ENCODE data around the gene FBXO24.

FBXO24 gene

GRCh38 chr7:100555701-100556100, 30.4 kb upstream of the FBXO24 start:
- Histone ChIP-seq H3K4me2 (ENCODE audit: low read length) (no peak overlapping the region), H3F3A (ENCODE audit: insufficient read depth, low read length) (no peaks in the 10 kb centered on the region), H3K79me2 (ENCODE audit: insufficient read depth, low read length) (no peaks in the 10 kb centered on the region), H3K27me3 (ENCODE audit: insufficient read depth, low read length) (no peaks in the 10 kb centered on the region), H3K4me3 (ENCODE audit: low read depth, low read length, poor library complexity, severe bottlenecking) (no peak overlapping the region), H3K9me2 (ENCODE audit: low read depth, low read length) (no peaks in the 10 kb centered on the region), H2AFZ (ENCODE audit: low read length) (no peak overlapping the region), H3K9ac (ENCODE audit: low read length) (no peak overlapping the region), H4K20me1 (ENCODE audit: insufficient read depth, low read length) (no peaks in the 10 kb centered on the region), H3K27ac (ENCODE audit: low read depth, low read length, poor library complexity, severe bottlenecking) (no peak overlapping the region), H3K9me3 (ENCODE audit: low read length) (no peaks in the 10 kb centered on the region), H3K4me1 (ENCODE audit: insufficient read depth, low read length, severe bottlenecking) (no peaks in the 10 kb centered on the region), H3K36me3 (ENCODE audit: insufficient read depth, low read length) (peaks cover 4% of the 10 kb centered on the region)
- no peak for TF ChIP-seq CTCF (IDR thresholded peaks at IDR 0.05; ENCODE audit: low read length)
- TF ChIP-seq EZH2 (IDR thresholded peaks at IDR 0.05; ENCODE audit: borderline replicate concordance, low read length): no peak

GRCh38 chr7:100556541-100556940, 29.6 kb upstream of the FBXO24 start:
- TF ChIP-seq EZH2 (IDR thresholded peaks at IDR 0.05; ENCODE audit: borderline replicate concordance, low read length) (no peak), CTCF (IDR thresholded peaks at IDR 0.05; ENCODE audit: low read length) (no peak)

GRCh38 chr7:100559127-100559526, 27.0 kb upstream of the FBXO24 start:
- TF ChIP-seq CTCF (IDR thresholded peaks at IDR 0.05; ENCODE audit: low read length) (no peak), EZH2 (IDR thresholded peaks at IDR 0.05; ENCODE audit: borderline replicate concordance, low read length) (no peak)
- Histone ChIP-seq H3K4me2 (ENCODE audit: low read length) (no peak overlapping the region), H3K27ac (ENCODE audit: low read depth, low read length, poor library complexity, severe bottlenecking) (no peak overlapping the region), H3F3A (ENCODE audit: insufficient read depth, low read length) (no peaks in the 10 kb centered on the region), H3K36me3 (ENCODE audit: insufficient read depth, low read length) (peaks cover 4% of the 10 kb centered on the region), H3K4me1 (ENCODE audit: insufficient read depth, low read length, severe bottlenecking) (no peaks in the 10 kb centered on the region), H3K79me2 (ENCODE audit: insufficient read depth, low read length) (no peaks in the 10 kb centered on the region), H4K20me1 (ENCODE audit: insufficient read depth, low read length) (no peaks in the 10 kb centered on the region), H2AFZ (ENCODE audit: low read length) (no peak overlapping the region), H3K9me3 (ENCODE audit: low read length) (no peaks in the 10 kb centered on the region), H3K27me3 (ENCODE audit: insufficient read depth, low read length) (no peaks in the 10 kb centered on the region), H3K9me2 (ENCODE audit: low read depth, low read length) (no peaks in the 10 kb centered on the region), H3K9ac (ENCODE audit: low read length) (no peak overlapping the region), H3K4me3 (ENCODE audit: low read depth, low read length, poor library complexity, severe bottlenecking) (no peak overlapping the region)

More at GRCh38 chr7:100556541-100556940, 29.6 kb upstream of the FBXO24 start:
- Histone ChIP-seq H3K9ac (ENCODE audit: low read length) (no peak overlapping the region), H2AFZ (ENCODE audit: low read length) (no peak overlapping the region), H3K4me1 (ENCODE audit: insufficient read depth, low read length, severe bottlenecking) (no peaks in the 10 kb centered on the region), H3K36me3 (ENCODE audit: insufficient read depth, low read length) (peaks cover 4% of the 10 kb centered on the region), H3K9me2 (ENCODE audit: low read depth, low read length) (no peaks in the 10 kb centered on the region), H3K4me3 (ENCODE audit: low read depth, low read length, poor library complexity, severe bottlenecking) (no peak overlapping the region), H3K9me3 (ENCODE audit: low read length) (no peaks in the 10 kb centered on the region), H3K27me3 (ENCODE audit: insufficient read depth, low read length) (no peaks in the 10 kb centered on the region), H3K27ac (ENCODE audit: low read depth, low read length, poor library complexity, severe bottlenecking) (no peak overlapping the region), H3F3A (ENCODE audit: insufficient read depth, low read length) (no peaks in the 10 kb centered on the region), H3K4me2 (ENCODE audit: low read length) (no peak overlapping the region), H3K79me2 (ENCODE audit: insufficient read depth, low read length) (no peaks in the 10 kb centered on the region), H4K20me1 (ENCODE audit: insufficient read depth, low read length) (no peaks in the 10 kb centered on the region)

Data from OCI-LY1 (cell line).